ENCODE data around the gene PCF11.
"Not testable (repeated sequence)": the region's sequence is repeated elsewhere in the genome, so short reads cannot be mapped to it uniquely, and the experiment has no call there.

Gene PCF11

DNA sequence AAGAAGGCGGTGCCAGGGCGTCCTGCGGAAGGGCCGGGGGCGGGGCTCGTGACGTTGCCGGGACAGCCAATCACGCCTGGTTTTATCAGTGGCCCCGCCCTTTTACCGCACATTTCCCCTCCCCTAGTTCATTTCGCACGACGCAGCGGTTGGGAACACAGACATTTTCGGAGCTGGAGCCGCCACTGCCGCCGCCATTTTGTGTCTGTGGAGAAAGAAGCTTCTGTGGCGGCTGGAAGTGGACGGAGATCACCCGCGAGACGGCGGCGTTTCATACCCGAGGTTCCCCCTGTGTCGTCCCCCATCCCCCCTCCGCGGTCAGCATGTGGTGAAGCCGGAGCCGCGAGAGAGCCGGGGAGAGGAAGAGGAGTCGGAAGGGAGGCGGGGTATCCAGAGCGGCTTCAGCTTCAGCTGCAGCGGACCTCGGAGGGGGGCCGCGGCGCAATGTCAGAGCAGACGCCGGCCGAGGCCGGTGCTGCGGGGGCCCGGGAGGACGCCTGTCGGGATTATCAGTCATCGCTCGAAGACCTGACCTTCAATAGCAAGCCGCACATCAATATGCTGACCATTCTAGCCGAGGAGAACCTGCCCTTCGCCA lies at the start of gene PCF11:
TSS of gene PCF11 (plus strand) at position 136 of the 598 bp plus-strand sequence. CDS start at position 445, 309 bp downstream.
- DNase-seq (ENCODE audit: low read depth), result no peak

GRCh38 chr11:83112886-83113285 lies 44.0 kb upstream of the PCF11 start:
- no peak for DNase-seq (ENCODE audit: low read depth)

DNA sequence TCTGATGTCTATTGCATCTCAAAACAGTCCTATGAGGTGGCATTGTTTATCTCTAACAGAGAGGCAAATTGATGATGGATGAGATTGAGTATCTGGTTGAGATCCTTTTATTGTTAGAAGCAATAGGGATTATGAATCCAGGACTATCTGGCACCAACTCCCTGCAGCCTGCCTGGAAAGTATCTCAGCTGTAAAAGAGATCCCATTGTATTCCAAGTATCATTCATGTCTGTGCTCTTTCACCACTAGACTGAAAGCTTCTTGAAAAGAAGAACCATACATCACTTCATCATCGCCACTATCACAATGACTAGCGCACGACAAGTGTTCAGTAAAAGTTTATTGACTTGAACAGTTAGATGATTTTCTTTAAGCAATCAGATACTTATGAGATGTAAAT lies 41.9 kb upstream of the PCF11 start:
- no peak for DNase-seq (ENCODE audit: low read depth)

- no peak for DNase-seq (ENCODE audit: low read depth)
These were observed 41.4 kb upstream of the PCF11 start for GRCh38 chr11:83115551-83115950.

- no peak for DNase-seq (ENCODE audit: low read depth)
These were observed 40.8 kb upstream of the PCF11 start for GRCh38 chr11:83116015-83116641.

DNA sequence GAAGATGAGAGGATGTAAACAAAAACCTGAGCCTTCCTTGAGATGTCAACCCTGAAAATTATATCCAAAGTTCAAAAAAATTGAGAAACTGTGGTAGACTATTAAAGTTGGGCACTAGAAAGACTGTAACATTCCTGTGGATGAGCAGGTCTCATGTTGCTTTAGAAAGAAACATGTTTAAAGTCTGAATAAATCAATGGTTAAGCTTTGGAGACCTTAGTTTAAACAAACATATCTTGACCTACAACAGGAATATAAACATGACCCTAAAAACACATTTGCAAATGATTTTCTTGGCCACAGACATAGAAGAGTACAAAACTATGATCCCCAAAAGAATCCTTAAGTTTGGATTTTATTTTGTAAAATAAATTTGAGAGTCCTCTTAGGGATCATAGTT lies 38.1 kb upstream of the PCF11 start:
- no peak for DNase-seq (ENCODE audit: low read depth)

- no peak for DNase-seq (ENCODE audit: low read depth)
These were observed 37.7 kb upstream of the PCF11 start for GRCh38 chr11:83119216-83119615.

DNA sequence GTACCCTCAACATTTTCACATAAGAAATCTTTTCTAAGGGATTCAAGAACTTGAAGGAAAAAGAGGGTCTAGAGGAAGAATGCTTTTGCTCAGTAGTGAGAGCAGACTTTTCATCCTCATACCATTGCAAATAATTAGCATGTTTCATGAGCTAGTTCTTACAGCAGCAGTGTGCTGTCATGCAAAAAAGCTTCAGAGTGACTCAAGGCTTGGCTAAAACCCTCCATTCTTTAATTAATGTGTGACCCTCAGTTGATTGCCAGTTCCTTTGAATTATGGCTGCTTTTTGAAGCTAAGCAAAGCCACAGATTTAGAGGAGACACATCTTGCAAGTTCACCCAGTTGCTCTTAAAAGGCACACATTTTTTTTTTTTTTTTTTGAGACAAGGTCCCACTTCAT lies 36.6 kb upstream of the PCF11 start:
- DNase-seq (ENCODE audit: low read depth), result no peak

DNA sequence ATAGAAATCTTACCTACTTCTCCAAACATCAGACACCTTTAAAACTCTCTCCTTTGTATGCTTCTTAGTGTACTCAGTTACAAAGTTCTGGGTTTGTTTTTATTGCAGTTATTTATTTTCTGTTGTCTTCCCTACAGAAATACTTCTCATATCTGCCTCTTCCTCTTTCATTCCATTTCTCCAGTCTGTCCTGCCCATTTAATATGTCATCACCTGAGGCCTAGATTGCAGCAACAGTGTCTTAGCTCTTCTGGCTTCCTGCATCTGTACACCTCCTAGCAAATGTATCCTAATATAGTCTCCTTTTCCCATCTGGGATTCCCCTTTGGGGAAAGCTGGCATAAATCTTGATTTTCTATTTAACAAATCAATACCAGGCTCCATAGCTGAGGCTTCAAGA lies 34.9 kb upstream of the PCF11 start:
- no peak for DNase-seq (ENCODE audit: low read depth)

DNA sequence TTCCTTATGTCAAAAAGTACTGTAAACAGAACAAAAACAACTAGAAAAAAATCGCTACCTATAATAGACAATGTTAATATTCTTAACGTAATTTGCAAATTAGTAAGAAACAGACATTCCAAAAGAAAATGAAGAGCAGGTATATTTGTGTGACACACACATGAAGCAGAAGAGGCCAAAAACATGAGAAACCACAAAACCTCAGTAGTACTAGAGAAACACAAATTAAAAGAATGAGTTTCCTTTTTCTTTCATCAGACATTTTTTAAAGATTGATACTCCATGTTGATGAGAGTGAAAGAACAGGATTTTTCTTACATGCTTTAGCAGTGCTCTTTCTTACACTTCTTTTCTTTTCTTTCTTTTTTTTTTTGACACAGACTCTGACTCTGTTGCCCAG lies 34.2 kb upstream of the PCF11 start:
- no peak for DNase-seq (ENCODE audit: low read depth)

- no peak for DNase-seq (ENCODE audit: low read depth)
These were observed 32.1 kb upstream of the PCF11 start for GRCh38 chr11:83124636-83125424.

DNA sequence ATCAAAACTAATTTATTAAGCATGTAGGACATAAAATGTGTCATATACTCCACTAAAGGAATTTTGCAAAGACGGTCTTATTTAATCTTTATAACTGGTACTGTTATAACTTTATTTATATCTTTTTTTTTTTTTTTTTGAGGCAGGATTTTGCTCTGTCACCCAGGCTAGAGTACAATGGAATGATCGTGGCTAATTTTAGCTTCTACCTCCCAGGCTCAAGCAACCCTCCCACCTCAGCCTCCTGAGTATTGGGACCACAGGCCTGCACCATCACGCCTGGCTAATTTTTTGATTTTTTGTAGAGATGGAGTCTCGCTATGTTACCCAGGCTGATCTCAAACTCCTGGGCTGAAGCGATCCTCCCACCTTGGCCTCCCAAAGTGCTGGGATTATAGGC lies 31.4 kb upstream of the PCF11 start:
- no peak for DNase-seq (ENCODE audit: low read depth)

- DNase-seq (ENCODE audit: low read depth), result no peak
These were observed 29.7 kb upstream of the PCF11 start for GRCh38 chr11:83127310-83127637.

DNA sequence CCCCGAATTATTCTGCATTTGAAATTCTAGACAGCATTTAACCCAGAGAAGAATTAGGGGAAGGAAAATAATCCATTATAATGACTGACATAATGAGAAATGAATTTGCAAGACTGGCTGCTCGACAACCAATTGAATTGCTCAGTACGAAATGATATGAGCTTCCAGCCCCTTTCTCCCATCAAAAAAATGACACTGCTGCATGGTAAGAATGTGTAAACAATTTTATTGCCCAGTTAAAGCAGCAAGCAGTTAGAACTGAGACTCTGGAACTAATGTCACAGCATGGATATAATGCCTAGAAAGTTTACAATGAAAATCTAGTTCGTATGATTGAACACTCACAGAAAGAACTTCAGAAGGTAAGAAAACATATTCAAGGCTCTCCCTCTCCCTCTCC lies 24.7 kb upstream of the PCF11 start:
- DNase-seq (ENCODE audit: low read depth), result no peak

- not testable (repeated sequence) for DNase-seq (ENCODE audit: low read depth)
These were observed 23.7 kb upstream of the PCF11 start for GRCh38 chr11:83133266-83133665.

- no peak for DNase-seq (ENCODE audit: low read depth)
These were observed 17.6 kb upstream of the PCF11 start for GRCh38 chr11:83139310-83139709.

DNA sequence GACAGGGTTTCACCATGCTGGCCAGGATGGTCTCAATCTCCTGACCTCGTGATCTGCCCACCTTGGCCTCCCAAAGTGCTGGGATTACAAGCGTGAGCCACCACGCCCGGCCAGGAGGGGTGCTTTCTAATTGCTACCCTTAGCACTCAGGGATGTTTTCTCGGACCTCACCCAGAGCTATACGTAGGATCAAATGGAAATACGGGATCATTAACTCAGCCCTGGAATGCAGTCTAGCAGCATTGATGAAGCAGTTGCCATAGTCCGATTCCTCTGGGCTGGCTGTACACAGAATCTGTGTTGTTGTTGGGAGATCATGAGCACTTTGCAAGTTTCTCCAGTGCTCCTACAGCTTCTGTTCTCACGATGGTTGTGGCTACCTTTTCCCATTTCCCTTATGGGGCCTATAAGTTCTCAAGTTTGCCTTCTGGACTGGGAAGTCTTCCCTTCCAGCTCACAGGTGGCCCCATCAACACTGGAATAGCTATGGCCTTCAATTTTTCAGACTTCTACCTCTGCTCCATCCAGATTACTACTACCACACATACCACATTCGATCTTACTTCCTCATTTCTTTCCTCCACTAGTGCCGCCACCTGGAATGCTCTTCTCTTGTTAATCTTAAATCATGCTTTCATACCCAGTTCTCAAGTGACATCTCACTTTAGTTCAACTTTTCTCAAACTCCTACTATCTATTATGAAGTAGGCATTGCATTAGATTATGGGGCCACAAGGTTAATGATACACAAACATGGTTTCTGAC lies 16.1 kb upstream of the PCF11 start:
- DNase-seq (ENCODE audit: low read depth), result no peak

- no peak for DNase-seq (ENCODE audit: low read depth)
These were observed 9.0 kb upstream of the PCF11 start for GRCh38 chr11:83147895-83148294.

GRCh38 chr11:83150450-83150849 lies 6.5 kb upstream of the PCF11 start:
- no peak for DNase-seq (ENCODE audit: low read depth)

DNA sequence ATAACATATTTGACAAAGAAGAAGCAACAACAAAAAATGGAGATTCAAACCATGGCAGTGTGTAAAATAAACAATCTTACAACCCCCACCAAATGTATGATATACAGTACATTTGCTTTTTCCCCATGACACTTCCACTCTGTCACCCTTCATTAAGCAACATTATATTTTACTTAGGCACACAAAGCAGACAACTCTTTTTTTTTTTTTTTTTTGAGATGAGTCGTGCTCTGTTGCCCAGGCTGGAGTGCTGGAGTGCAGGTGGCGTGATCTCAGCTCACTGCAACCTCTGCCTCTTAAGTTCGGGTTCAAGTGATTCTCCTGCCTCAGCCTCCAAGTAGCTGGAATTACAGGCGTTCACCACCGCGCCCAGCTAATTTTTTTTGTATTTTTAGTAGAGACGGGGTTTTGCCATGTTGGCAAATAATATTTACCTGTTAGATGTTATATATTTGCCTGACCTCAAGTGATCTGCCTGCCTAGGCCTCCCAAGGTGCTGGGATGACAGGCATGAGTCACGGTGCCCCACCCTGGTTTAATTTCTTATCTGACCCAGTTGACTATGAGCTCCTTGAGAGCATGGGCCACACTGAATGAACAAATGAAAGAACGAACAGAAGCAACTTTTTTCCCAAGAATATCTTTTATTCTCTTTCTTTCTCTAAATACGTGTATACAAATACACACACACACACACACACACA lies 5.5 kb upstream of the PCF11 start:
- no peak for DNase-seq (ENCODE audit: low read depth)

DNA sequence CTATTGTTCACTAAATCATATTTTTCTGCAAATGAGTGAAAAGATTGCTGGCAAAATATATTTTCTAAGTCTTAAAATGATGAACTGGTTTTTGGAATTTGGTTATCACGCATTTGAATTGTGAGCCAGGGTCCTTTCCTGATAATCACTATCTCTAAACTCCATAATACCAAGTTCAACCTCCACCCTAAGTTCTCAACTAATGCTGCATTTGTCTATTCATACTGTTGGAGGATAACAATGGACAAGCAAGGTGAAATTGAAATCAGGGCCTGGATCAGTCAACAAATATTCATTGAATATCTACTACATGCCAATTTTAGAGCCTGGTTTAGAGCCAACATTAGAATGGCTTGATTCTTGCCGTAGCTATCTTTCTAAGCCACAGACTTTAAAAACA lies 4.7 kb upstream of the PCF11 start:
- DNase-seq (ENCODE audit: low read depth), result no peak

DNA sequence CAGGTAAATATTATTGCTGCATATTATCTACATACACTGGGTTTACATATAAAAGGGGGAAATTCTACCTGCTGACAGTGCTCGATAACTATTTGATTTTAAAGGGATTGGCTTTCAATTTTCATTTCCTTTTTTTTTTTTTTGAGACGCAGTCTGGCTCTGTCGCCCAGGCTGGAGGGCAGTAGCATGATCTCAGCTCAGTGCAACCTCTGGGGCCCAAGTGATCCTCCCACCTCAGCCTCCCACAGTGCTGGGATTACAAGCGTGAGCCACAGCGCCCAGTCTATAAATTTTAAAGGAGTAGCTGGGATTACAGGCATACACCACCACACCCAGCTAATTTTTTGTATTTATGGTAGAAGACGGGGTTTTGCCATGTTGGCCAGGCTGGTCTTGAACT lies 3.2 kb upstream of the PCF11 start:
- no peak for DNase-seq (ENCODE audit: low read depth)

Measured in stimulated activated CD8-positive, alpha-beta memory T cell treated with anti-CD3 and anti-CD28 coated beads, Interleukin-12 subunit alpha, Interleukin-12 subunit beta, amount 100 ng/mL, for 4 hours (primary cell).